HG03064 (cell line): ENCODE results near the gene TPD52L2.
"Not testable (repeated sequence)": the region's sequence is repeated elsewhere in the genome, so short reads cannot be mapped to it uniquely, and the experiment has no call there.

ENCODE experiments used
- ATAC-seq: cut with Tn5 transposase; IDR thresholded peaks from one replicate; pipeline ENCODE4 v1.9.1; 2021; ENCODE audit warnings: low read depth; ENCODE audit not compliant: unreplicated experiment

The TPD52L2 gene

DNA sequence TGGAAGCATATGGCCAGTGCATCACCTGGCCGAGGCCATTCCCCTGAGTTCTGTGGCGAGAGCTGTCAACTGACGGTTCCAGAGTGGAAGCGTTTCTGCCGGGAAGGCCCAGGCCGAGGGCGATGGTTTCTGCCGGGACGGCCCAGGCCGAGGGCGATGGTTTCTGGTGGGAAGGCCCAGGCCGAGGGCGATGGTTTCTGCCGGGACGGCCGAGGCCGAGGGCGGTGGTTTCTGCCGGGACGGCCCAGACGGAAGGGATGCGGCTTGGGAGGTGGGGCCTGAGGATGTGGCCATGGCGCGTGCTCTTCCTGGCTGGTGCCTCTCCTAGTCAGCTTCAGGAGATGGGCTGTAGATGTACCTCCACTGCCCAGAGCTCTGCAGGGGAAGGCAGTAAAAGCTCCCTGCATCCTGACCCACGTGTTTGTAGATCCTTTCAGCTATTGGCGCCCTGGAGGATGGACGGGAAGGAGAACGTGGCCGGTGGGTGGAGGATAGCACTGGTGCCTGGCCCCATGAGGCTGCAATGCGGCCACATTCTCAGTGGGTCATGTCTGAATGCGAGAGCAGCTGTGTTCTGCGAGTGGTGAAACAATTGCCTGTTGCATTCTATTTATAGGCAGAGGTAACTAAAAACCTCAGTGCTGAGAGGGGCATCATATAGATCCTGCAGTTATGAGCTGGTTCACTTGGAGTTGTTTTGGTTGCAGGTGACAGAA, 12.8 kb downstream of the TPD52L2 start:
- ATAC-seq: no peak

DNA sequence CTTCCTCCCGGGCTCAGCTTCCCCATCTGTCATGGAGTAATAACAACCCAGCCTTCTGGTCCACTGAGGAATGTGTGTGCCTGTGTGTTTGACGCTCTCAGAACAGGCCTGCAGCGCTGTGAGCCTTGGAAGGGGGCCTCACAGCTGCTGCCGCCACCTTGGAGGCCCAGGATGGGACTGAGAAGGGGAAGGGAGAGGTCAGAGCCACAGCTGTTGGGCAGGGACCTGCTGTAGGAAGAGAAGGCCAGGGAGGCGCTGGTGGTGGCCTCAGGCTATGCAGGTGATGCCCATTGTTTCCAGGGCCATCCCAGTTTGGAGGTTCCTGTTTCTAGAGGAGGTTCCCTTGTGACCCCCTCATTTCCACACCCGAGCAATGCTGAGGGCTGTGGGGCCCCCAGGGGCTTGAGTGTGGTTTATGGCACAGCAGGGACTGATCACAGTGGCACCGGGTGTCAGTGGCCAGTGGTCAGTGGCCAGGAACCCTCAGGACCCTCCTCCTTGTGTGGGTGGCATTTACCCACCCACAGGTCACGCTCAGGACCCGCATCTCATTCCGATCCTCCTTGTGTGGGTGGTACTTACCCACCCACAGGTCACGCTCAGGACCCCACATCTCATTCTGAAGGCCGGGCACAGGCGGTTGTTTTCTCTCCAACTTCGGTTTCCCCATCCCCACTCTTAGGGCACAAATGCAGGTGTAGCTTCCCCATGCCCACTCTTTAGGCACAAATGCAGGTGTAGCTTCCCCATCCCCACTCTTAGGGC, 14.0 kb downstream of the TPD52L2 start:
- ATAC-seq: no peak

DNA sequence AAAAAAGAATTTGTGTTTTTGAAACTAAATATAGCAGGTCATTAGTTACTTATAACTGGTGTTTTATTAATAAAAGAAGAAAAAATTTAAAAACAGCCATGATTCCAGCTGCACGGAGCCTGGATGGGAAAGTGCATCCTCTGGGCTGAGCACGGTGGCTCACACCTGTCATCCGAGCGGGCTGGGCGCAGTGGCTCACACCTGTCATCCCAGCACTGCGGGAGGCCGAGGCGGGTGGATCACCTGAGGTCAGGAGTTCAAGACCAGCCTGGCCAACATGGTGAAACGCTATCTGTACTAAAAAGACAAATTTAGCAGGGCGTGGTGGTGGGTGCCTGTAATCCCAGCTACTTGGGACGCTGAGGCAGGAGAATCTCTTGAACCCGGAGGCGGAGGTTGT, 15.8 kb downstream of the TPD52L2 start:
- not testable (repeated sequence) for ATAC-seq

DNA sequence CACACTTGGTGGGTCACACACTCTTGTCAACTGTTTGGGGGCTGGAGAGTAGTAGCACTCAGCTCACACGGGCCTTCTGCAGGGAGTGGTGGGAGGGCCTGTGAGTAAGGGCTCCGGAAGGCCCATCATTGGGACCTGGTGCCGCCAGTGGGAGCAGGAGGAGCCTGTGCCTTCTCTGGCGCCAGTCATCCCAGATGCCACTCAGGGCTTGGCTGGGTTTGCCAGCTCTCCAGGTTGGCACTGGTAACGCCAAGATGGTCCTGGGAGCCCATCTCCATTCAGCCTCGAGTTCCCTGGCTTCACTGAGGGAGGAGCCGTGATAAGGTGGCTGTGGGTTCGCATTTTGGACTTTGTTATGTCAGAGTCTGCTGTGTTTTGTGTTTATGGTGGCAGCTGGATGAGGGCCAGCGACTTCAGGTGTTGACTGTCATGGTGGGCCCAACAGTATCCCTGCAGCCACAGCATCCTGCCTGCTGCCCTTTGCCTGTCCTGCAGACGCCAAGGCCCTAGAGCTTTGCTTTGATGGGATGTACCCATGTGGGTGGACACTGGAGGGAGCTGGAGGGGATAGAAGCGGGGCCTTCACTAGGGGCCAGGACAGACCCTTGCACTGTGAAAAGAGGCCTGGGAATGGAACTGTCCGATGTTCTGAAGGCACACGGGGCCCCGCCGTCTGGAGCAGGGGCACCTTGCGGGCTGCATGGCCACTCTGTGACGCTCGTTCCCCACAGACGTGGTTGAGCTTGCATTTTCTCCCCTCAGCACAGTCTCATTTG, 16.6 kb downstream of the TPD52L2 start:
- no peak for ATAC-seq

DNA sequence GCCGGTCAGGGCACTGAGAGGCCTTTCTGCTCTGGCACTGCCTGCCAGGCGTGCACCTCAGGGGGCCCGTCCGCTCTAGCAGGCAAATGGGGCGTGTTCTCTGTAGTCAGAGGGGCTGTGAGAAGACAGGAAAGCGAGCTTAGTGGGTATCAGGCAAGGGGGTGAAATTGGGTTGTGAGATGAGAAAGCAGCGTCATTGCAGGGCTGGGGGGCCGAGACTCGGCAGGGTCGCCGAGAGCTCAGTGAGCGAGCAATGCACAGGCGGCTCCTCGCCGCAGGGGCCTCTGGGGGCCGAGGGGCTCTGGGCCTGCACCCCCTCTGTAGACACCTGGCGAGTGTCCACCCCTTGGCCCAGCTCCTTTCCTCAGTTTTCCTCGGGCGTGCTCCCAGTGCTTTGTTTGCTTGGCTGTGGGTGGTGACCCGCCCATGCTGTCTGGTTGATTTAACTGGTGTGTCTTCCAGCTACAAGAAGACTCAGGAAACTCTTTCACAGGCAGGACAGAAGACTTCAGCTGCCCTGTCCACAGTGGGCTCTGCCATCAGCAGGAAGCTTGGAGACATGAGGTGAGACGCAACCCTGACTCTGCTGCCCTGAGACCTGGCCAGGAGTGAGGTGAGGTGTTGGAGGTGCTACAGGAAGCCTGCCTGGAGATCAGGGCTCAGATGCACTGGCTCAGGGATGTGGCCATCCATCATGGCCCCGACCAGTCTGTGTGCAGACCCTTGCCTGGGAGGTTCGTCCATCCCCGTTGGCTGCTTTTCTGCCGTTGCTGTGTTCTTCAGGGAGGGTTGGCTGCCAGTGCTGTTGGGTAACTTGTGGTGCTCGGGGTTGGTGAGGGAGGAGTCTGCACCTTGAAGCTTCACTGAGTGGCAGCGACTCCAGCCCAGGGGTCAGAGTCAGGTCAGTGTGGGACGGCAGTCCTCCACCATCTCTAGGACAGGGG, 17.5 kb downstream of the TPD52L2 start:
- ATAC-seq: no peak

DNA sequence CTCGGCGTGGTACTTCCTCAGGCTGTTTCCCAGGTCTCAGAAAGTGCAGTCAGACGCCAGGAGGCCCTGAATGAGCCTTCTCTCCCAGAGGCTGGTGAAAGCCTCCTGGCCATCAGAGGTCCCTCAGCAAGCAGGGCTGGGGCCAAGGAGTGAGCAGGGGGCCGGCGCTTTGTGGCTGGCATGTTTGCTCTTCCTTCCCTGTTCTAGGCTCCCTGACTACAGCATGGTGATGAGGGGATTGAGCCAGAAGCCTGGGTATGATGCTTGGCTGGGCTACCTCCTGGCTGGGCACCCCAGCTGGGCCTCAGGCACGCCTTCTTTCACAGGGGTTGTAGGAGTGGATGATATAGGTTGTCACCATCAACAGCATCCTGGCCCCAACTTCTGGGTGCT, 18.1 kb downstream of the TPD52L2 start:
- no peak for ATAC-seq

DNA sequence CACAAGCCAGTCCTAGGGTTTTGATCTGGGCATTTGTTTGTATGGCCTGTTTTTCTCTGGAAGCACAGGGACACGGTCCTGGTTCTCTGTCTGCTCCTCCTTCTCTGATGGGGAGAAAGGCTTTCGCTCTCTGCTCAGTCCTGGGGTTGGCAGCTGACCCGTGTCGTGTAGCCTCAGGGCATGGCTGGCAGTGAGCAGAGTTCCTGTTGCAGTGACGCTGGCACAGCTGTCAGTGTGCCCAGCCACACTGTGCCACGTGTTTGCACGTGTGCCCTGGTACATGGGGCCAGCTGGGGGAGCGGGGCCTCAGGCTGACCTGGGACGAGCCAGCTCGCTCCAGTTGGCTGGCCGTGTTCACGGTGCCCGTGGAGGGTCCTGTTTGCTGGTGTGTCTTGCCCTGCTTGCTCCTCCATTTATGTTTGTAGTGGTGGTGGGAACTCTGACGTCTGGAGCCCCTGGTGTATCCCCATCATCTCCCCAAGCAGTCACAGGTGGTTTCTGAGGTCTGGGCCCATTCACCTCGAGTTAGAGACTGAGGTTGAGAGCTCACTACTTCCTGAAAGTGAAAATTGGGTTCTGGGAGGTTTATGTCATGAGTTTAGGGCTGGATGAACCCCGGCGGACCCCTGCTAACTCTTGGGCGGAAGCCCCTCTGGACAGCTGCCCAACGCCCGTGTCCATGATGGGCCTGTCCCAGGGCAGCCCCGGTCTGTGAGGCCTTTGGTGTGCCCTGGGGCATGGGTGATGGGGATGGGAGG, 19.6 kb downstream of the TPD52L2 start:
- no peak for ATAC-seq

DNA sequence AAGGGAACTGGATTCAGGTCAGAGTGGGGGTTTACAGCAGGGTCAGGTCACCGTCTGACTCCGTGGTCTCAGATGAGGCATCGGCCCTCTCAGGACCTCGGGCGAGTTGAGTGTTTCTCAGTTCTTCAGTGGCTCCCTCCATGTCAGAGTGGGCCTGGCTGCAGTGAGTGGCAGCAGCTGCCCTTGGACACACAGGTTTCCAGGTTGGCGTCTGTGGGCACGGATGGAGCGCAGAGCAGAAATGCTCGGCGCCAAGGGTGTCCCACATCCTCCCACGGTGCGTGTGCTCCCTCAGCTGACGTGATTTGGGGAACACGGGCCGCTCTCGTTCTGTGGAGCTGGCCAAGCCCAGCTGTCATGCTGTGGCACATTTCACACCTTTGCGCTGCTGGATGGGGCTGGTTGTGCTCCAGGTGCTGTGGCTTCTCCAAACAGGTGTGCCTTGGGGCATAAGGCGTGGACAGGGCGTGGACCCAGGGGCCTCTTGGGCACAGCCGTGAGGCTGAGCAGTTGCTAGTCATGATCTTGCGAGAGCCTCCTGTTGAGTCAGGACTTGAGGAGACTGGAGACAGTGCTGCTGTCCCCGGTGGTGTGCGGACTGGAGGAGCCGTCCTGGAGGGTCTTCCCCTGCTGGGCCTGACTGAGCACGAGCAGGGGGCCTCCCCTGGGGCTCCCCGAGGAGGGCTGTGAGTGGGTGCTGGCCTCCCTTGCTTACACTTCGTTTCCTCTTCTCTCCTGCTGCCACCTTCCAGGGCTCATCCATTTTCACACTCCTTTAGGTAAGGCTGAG, 20.4 kb downstream of the TPD52L2 start:
- no peak for ATAC-seq

DNA sequence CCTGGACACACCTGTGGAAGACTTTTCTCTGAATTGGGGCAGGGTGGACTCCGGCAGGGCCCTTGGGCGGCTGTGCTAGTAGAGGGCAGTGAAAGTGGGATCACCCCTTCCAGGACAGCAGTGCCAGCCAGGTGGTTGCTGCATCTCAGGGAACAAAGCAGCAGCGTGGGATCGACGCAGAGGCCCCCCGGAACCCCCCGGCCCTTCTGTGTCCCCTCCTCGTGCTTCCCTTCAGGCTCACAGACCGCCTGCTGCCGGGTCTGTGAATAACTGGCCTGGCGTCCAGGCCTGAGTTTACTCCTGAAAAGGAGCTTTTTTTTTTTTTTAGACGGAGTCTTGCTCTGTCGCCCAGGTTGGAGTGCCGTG, 21.0 kb downstream of the TPD52L2 start:
- ATAC-seq: no peak

DNA sequence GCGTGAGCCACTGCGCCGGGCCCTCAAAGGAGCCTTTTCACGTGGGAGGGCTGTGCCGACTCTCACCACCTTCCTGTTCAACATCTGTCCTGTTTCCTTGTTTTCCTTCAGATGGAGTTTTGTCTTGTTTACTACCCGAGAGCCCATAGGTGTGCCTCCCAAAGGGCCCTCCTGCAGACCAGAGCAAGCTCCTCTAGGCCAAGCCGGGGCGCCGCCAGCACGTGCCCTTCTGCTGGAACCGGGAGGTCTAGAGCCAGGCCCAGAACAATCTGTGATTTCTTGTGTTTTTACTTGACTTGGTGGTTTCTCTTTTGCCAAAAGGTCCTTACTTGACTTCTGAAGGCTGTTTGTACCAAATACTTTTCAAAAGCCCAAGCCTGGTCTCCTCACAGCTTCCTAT, 21.9 kb downstream of the TPD52L2 start:
- no peak for ATAC-seq

DNA sequence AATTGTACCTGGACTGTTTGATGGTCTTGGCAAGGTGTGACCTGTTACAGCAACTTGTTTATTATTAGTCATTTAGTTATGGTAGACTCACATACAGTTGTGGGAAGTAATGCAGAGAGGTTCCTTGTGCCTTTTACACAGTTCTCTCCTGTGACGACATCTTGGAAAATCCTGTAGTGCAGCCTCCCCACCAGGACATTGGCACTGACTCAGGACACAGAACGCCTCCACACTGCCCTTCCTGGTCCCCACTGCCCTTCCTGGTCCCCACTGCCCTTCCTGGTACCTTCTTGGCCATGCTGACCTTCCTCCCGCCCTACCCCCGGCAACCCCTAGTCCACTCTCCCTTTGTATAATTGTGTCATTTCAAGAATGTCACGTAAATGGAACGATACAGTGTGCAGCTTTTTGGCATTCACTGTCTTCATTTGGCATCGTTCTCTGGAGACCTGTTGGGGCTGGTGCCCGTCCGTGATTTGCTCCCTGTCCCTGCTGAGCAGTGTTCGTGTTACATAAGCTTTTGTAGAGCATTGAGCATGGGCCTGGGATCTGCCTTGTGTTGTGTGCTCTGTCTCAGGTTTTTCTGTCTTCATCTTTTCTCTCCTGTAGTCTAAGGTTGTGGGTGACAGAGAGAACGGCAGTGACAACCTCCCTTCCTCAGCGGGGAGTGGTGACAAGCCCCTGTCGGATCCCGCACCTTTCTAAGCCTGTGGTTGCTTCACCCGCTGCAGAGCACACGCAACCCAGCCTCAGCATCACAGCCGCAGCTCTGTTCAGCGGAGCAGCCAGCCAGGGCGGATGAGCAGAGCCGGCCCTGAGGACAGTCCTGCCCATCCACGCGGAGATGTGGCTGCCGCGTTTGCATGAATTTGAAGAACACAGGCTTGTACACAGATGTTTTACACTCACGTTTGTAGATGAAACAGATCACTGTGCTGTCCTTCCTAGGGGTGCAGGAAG, 24.5 kb downstream of the TPD52L2 start:
- ATAC-seq: no peak

DNA sequence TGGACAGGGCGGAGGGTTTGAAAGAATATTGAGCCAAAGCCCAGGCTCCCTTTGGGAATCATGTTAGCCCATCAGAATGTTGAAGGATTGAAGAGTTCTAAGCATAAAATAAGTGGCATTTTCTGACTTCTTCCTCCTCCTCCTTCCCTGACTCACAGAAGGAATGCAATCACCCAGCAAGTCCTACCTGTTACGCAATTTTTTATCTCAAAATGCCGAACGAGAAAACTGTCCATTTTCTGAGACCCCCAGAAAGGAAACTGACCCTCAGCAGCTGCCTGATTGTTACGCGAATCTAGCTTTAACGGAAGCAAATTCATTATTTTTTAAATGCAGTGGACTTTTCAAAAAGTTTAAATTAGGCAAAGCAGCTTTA, 25.1 kb downstream of the TPD52L2 start:
- no peak for ATAC-seq

DNA sequence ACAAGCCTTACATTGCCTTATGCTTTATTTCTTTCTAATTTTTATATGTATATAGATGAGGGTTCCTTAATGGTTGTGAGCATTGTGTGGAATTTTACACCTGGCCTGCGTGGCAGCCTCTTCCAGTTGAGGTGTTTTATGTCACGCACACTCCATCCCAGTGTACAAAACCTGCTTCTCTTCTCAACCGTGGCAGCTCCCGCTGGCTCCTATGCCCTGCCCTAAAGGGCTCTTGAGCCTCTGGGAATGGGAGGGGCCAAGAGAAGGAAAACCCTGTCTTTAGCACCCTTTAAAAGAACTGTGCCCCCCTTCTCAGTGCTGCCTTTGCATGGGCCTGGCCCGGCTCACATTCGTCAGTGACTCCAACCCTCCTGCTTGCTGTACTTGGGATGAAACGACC, 25.5 kb downstream of the TPD52L2 start:
- no peak for ATAC-seq

DNA sequence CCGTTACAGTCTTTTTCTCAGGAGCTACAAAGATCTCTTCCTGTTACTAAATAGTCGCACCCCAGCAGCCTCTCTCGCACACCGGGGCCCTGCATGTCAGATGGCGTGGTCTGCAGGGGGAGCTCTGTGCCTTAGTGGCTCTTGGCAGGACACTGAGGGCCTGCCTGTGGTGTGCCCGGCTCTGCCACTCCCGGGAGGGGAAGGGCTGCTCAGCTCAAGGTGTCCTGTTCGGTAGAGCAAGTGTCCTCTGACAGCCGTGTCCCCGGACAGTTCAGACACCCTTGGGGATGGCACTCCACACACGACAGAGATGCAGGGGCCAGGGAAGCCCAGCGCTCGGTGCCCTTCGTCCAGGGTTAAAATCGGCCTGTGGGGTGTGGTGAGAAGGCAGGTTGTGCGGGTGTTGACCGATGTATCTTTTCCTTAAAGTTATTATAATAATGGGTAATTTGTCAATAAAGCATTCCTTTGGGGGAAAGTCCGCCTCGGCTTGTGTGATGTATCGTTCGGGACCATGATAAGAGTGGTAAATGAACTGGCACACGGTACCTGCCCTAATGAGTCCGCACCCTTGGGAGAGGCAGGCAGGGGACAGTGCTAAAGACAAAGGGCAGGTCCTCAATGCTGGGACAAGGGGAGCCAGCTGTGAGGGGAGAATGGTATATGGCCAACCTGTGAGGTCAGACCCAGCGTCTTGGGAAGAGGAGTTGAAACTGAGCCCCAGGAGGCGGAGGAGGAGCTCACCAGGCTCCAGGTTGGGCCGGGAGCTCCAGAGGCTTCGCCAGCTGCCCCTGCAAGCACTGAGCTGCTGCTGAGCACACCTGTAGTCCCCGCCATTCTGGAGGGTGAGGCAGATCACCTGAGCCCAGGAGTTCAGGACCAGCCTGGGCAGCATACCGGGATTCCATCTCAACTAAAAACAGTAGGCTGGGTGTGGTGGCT, 26.3 kb downstream of the TPD52L2 start:
- ATAC-seq: no peak

DNA sequence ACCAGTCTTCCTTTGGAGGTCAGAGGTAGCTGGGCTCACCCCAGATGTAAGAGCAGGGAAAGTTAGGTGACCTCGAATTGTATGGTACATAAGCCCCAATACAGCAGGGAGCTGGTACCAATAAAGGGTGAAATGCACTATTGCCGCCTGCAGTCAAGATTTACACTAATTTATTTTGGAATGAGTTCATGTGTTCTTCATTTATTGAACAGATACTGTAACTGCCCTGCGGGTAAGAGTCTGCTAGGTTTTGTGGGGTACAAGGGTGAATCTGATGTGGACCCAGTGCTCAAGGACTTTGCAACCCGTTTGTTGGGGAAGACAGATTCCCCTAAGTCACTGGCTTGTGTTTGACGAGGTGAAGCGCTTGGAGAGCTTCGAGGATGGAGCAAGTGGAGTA, 27.3 kb downstream of the TPD52L2 start:
- no peak for ATAC-seq

DNA sequence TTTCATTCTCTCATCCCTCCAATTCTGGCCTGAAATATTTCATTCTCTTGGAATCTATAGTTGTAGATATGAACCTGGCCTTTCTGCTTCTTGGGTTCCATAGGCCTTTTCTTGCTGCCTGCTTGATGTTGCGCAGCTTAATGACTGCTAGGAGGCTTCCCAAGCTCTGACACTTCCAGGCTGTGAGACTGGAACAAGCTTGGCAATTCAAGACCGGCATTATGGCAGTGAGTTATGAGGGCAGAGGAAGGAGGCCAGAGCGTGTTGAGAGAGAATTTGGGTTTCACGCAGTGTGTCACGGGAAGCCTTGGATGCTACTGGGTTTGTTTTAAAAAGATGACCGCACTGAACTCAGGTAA, 28.9 kb downstream of the TPD52L2 start:
- ATAC-seq: no peak
